Kidney epithelial cell (primary cell): ENCODE measurements around the gene NR2C1. TPM values are rescaled to one million over a fixed set of nuclear protein-coding genes. Genes with fewer than 3 reads are reported as not detected.
"Not testable (repeated sequence)": the region's sequence is repeated elsewhere in the genome, so short reads cannot be mapped to it uniquely, and the experiment has no call there.

Experiments used
- DNase-seq: peaks from one replicate; pipeline ENCODE4 v3.0.0-alpha.2; 2010; ENCODE audit warnings: low read depth
- H3K27me3 ChIP-seq: 2 replicates; pipeline ENCODE4 v1.6.0; 2011; ENCODE audit warnings: low read length; ENCODE audit not compliant: control insufficient read depth, insufficient read depth
- H3K36me3 ChIP-seq: 2 replicates; pipeline ENCODE4 v1.5.1; 2011; ENCODE audit warnings: low read length; ENCODE audit not compliant: control insufficient read depth, insufficient read depth
- H3K4me3 ChIP-seq: 2 replicates; pipeline ENCODE4 v1.5.1; 2011; ENCODE audit warnings: low read depth, mild to moderate bottlenecking, control low read depth, low read length
- total RNA-seq: library from RNA; depleted of rRNA; stranded (reverse); fragments of >200 nt; gene quantifications from 2 replicates; pipeline ENCODE4 v1.2.3, GENCODE V29; 2015
- TF ChIP-seq, protein P1 (sequence below): IDR thresholded peaks from 2 replicates; pipeline ENCODE4 v1.5.1; 2011; ENCODE audit warnings: mild to moderate bottlenecking, moderate library complexity, low read length, control low read depth, inconsistent platforms; ENCODE audit not compliant: insufficient read depth, poor library complexity, severe bottlenecking

The NR2C1 gene
- total RNA-seq, 1 donor from 2014 or later = 38.9 TPM

DNA sequence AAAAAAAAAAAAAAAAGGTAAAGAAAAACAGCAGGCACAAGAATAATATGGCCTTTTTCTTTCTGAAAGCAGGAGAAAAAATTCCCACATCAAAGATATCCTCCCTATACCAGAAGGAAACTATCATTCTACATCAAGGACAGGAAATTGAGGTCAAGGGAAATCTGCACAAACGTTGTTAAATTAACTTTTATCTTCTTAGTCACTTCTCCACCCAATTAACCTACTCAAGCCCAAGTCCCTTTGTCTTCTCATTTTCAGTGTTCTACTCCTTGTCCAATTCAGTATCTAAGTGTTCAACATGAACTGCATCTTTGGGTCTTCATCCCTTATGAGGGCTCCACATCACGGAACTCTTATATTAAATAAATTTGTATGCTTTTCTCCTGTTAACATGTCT is 85.6 kb downstream of the NR2C1 start:
- TF ChIP-seq, protein P1, sequence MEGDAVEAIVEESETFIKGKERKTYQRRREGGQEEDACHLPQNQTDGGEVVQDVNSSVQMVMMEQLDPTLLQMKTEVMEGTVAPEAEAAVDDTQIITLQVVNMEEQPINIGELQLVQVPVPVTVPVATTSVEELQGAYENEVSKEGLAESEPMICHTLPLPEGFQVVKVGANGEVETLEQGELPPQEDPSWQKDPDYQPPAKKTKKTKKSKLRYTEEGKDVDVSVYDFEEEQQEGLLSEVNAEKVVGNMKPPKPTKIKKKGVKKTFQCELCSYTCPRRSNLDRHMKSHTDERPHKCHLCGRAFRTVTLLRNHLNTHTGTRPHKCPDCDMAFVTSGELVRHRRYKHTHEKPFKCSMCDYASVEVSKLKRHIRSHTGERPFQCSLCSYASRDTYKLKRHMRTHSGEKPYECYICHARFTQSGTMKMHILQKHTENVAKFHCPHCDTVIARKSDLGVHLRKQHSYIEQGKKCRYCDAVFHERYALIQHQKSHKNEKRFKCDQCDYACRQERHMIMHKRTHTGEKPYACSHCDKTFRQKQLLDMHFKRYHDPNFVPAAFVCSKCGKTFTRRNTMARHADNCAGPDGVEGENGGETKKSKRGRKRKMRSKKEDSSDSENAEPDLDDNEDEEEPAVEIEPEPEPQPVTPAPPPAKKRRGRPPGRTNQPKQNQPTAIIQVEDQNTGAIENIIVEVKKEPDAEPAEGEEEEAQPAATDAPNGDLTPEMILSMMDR = no peak
- DNase-seq = no peak
- no peaks in the 10 kb centered on the region for H3K36me3 ChIP-seq
- no peak overlapping the region for H3K4me3 ChIP-seq
- no peaks in the 10 kb centered on the region for H3K27me3 ChIP-seq

DNA sequence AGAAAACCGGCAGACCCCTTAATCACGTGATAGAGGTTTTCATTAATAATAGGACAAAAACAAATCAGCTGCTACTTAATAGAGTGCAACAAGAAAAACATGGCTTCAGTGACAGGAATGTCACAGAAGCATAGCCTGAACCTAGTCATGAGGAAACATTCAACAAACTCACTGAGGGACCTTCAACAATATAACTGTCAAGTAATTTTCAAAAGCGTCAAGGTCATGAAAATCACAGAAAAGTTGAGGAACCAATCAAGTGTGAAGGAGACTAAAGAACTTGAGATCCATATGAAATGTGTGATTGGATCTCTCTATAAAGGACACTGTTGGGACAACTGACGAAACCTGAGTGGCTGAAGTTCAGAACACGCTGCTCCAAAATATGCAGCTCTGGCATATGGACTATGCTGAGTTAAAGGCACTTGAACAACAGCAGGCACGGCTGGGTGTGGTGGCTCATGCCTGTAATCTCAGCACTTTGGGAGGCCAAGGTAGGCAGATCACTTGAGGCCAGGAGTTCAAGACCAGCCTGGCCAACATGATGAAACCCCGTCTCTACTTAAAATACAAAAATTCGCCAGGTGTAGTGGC is 86.2 kb downstream of the NR2C1 start:
- TF ChIP-seq, protein P1 = no peak

DNA sequence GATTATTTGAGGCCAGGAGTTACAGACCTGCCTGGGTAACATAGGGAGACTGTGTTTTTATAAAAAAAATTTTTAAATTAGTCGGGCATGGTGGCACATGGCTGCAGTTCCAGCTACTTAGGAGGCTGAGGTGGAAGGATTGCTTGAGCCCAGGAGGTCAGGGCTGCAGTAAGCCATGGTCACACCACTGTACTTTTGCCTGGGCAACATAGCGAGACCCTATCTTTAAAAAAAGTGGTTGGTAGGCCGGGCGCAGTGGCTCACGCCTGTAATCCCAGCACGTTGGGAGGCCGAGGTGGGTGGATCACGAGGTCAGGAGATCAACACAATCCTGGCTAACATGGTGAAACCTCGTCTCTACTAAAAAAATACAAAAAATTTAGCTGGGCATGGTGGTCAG is 88.3 kb downstream of the NR2C1 start:
- not testable (repeated sequence) for H3K4me3 ChIP-seq, DNase-seq, H3K27me3 ChIP-seq, H3K36me3 ChIP-seq

More for the DNA sequence above, 86.2 kb downstream of the NR2C1 start:
- Histone ChIP-seq H3K4me3 (no peak overlapping the region), H3K27me3 (no peaks in the 10 kb centered on the region), H3K36me3 (no peaks in the 10 kb centered on the region)
- no peak for DNase-seq

DNA sequence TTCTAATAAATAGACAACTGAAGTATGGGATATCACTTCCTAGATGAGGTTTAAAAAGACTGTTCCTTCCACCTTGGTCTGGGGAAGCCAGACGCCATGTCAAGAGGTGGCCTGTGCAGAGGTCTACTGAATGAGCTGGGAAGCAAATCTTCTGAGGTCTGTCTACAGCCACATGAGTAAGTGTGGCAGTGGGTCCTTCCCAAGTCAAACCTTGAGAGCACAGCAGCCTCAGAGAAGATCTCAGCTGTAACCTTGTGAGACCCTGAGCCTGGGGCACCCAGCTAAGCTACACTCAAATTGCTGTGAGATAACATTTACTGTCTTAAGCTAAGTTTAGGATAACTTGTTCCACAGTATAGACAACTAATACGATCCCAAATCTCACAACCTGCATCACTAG is 90.1 kb downstream of the NR2C1 start:
- no peaks in the 10 kb centered on the region for H3K27me3 ChIP-seq
- DNase-seq = no peak
- H3K36me3 ChIP-seq = no peaks in the 10 kb centered on the region
- H3K4me3 ChIP-seq = no peak overlapping the region
- TF ChIP-seq, protein P1 = no peak

DNA sequence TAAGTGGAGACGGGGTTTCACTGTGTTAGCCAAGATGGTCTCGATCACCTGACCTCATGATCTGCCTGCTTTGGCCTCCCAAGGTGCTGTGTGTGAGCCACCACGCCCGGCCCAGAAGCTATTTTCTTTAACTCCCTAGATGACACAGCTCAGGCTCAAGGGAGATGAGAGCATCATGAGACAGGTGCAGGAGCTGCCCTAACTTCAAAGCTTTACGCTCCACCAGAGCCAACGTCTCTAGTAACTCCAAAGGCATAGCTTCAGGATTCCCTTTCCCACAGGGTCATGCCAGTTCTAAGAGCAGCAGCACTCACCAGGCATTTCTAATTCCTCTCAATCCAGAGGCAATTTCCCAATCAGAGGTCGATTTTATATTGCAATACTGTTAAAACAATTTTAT is 91.0 kb downstream of the NR2C1 start:
- H3K4me3 ChIP-seq = no peak overlapping the region
- no peaks in the 10 kb centered on the region for H3K27me3 ChIP-seq
- peak; percentile 64 for DNase-seq
- no peaks in the 10 kb centered on the region for H3K36me3 ChIP-seq
- TF ChIP-seq, protein P1 = no peak

DNA sequence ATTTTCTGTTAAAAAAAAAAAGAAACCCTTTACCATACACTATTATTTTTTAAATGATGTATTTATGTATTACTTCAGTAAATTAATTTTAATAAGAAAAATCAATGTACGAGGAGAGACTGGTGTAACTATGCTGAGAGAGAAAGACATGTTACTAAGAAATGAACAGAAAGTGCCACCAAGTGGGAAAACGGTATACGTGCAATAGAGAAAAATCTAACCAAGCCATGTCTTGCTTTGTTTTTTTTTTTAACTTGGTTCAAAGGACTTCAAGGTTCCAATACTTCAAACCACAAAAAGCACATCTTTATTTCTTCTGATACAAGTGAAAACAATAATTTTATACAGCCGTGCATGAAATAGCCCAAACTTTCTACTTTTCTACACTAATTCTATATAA is 92.8 kb downstream of the NR2C1 start:
- Histone ChIP-seq H3K36me3 (no peaks in the 10 kb centered on the region), H3K27me3 (no peaks in the 10 kb centered on the region), H3K4me3 (no peak overlapping the region)
- TF ChIP-seq, protein P1 = peak; percentile 14
- no peak for DNase-seq
